GM10266 (cell line): Measurements from ENCODE around the gene CCDC88A.

Experiments used
- DNase-seq: peaks from one replicate; pipeline ENCODE4 v3.0.0; 2012; ENCODE audit errors: extremely low spot score
- TF ChIP-seq, protein P1 (sequence below): IDR thresholded peaks from 2 replicates; pipeline ENCODE4 v1.5.1; 2012; ENCODE audit warnings: mild to moderate bottlenecking, low read depth; ENCODE audit not compliant: control insufficient read depth, insufficient read depth; ENCODE audit errors: missing control alignments

The CCDC88A gene

GRCh38 chr2:55351672-55352071 lies 68.0 kb downstream of the CCDC88A start:
- TF ChIP-seq, protein P1, sequence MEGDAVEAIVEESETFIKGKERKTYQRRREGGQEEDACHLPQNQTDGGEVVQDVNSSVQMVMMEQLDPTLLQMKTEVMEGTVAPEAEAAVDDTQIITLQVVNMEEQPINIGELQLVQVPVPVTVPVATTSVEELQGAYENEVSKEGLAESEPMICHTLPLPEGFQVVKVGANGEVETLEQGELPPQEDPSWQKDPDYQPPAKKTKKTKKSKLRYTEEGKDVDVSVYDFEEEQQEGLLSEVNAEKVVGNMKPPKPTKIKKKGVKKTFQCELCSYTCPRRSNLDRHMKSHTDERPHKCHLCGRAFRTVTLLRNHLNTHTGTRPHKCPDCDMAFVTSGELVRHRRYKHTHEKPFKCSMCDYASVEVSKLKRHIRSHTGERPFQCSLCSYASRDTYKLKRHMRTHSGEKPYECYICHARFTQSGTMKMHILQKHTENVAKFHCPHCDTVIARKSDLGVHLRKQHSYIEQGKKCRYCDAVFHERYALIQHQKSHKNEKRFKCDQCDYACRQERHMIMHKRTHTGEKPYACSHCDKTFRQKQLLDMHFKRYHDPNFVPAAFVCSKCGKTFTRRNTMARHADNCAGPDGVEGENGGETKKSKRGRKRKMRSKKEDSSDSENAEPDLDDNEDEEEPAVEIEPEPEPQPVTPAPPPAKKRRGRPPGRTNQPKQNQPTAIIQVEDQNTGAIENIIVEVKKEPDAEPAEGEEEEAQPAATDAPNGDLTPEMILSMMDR: no peak
- no peak for DNase-seq

DNA sequence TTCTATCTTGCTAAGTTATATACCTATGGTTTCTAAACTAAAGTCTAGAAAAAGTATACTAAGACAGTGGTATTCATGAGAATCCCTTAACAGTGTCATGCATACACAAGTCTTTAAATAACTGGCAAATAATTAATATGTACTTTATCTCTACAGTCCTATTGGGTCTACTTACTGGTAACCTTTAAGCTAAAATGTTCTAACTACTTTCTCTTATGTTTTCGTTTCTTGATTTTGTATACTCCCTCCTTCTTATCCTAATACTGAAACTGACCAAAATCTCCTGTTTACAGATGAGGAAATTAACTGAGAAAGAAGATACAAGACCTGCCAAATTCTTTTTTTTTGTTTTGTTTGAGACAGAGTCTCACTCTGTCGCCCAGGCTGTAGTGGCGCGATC lies 74.6 kb downstream of the CCDC88A start:
- no peak for DNase-seq
- TF ChIP-seq, protein P1: no peak

GRCh38 chr2:55338268-55338667 lies 81.4 kb downstream of the CCDC88A start:
- TF ChIP-seq, protein P1: no peak
- no peak for DNase-seq

GRCh38 chr2:55334728-55335127 lies 84.9 kb downstream of the CCDC88A start:
- TF ChIP-seq, protein P1: no peak
- DNase-seq: no peak

DNA sequence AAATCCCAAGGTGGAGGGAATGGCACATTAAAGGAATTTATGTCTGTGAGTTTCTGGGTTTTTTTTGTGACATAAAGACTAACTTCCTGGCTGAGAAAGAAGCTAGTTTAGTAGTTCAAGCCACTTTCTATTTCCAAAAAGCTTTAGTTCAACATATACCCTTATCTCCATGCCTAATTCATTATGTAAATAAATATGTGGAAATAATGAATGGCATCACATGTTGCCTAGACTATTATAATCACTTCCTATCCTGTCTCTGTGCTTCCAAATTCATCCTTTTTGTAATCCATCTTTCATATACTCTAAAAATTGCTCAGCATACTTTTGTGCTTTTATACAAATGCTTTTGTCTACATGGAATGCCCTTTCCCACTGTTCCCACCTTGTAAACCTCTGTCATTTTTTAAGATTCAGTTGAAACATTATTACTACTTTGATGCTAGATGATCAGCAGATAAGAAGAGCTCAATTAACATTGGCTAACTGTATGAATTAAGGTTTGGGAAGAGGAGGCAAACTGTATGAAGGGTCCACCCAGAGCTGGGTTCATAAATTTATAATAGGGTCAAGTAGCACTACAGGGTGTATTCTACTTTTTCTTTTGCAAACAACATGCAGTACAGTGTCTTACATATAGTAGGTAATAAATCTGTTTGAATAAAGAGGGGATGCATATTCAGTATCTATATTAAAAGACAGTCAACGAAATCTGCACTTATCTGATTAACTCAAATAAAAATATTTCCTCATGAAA lies 88.9 kb downstream of the CCDC88A start:
- DNase-seq: no peak
- TF ChIP-seq, protein P1: no peak

DNA sequence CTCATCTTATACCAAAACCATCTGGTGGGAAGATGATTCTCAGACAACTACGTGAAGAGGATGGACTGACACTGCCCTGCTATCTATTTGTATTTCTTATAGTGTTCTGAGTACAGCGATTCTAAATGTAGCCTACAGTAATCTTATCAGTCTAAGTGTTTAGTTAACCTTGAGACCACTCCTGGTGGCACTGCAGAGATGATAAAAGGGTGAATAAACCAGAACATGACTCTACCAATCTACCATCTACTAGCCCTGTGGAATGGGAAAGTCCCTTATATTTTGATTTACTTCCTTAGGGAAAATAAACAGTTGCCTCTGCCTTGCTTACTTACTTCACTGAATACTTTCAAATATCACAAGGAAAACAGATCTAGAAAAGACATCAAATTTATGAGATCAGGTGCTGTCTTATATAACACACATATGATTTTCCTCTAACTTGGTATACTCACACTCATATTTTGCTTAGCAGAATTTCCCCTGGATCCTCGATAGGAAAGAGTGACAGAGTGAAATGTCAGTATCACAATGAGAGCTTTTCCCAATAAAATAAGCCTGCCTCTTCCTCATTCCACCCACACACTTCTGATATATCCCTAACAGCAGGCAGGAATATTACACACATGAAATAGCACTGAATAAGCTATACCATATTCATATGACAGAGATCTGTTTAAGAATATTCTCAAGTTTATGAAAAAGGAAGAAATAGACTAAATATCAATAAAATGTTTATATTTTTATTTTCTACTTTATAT lies 92.0 kb downstream of the CCDC88A start:
- TF ChIP-seq, protein P1: no peak
- DNase-seq: no peak

GRCh38 chr2:55314985-55315384 lies 104.7 kb downstream of the CCDC88A start:
- DNase-seq: no peak
- TF ChIP-seq, protein P1: no peak
